Keratinocyte (primary cell): ENCODE results near the gene CNOT3. TPM values are rescaled to one million over a fixed set of nuclear protein-coding genes. Genes with fewer than 3 reads are reported as not detected.

Experiments
- DNase-seq: peaks from one replicate; pipeline ENCODE4 v3.0.0-alpha.2; 2011; ENCODE audit warnings: low read depth, missing footprints, low spot score
- FAIRE-seq: peaks from 2 replicates; lab custom pipeline; 2011; peaks lifted over from hg19 to GRCh38; lab: Jason Lieb, UNC
- H2AFZ ChIP-seq: 2 replicates; pipeline ENCODE4 v1.6.0; 2012; ENCODE audit warnings: low read length, control low read depth, inconsistent platforms; ENCODE audit not compliant: control insufficient read depth
- H3K27ac ChIP-seq: 2 replicates; pipeline ENCODE4 v1.5.1; 2011; ENCODE audit warnings: low read length; ENCODE audit not compliant: control insufficient read depth, insufficient read depth
- H3K27me3 ChIP-seq: 3 replicates; pipeline ENCODE4 v1.6.0; 2011; ENCODE audit warnings: low read length; ENCODE audit not compliant: control insufficient read depth, insufficient read depth; ENCODE audit errors: extremely low read depth
- H3K36me3 ChIP-seq, 2 experiments: 2 replicates in 1 of 2; 3 replicates in 1 of 2; pipeline ENCODE4 v1.5.1; 2011; ENCODE audit warnings: low read length in 2 of 2, mild to moderate bottlenecking in 1 of 2; ENCODE audit not compliant: control insufficient read depth in 2 of 2, insufficient read depth in 2 of 2; ENCODE audit errors: extremely low read depth in 1 of 2
- H3K4me1 ChIP-seq: 3 replicates; pipeline ENCODE4 v1.5.1; 2011; ENCODE audit warnings: low read length; ENCODE audit not compliant: control insufficient read depth, insufficient read depth; ENCODE audit errors: extremely low read depth
- H3K4me2 ChIP-seq: 3 replicates; pipeline ENCODE4 v1.6.0; 2011; ENCODE audit warnings: low read depth, low read length; ENCODE audit not compliant: control insufficient read depth, insufficient read depth; ENCODE audit errors: extremely low read depth
- H3K4me3 ChIP-seq, 3 experiments: fragments of 200-600 bp in 1 of 3; sonication (generic) in 1 of 3; 2 replicates in 2 of 3; 3 replicates in 1 of 3; pipeline ENCODE4 v1.5.1; 2011 to 2016; ENCODE audit warnings: low read length in 3 of 3, mild to moderate bottlenecking in 3 of 3, control low read depth in 2 of 3, inconsistent platforms in 1 of 3, low read depth in 1 of 3, mixed read lengths in 1 of 3, mixed run types in 1 of 3, moderate library complexity in 1 of 3; ENCODE audit not compliant: control insufficient read depth in 2 of 3, insufficient read depth in 2 of 3; ENCODE audit errors: extremely low read depth in 1 of 3
- H3K79me2 ChIP-seq: 2 replicates; pipeline ENCODE4 v1.6.0; 2012; ENCODE audit warnings: low read length; ENCODE audit not compliant: control insufficient read depth, insufficient read depth
- H3K9ac ChIP-seq: 3 replicates; pipeline ENCODE4 v1.6.0; 2011; ENCODE audit warnings: low read length; ENCODE audit not compliant: control insufficient read depth, insufficient read depth; ENCODE audit errors: extremely low read depth
- H3K9me1 ChIP-seq: 3 replicates; pipeline ENCODE4 v1.6.0; 2011; ENCODE audit warnings: low read length; ENCODE audit not compliant: control insufficient read depth, insufficient read depth; ENCODE audit errors: extremely low read depth
- H3K9me3 ChIP-seq: 2 replicates; pipeline ENCODE4 v1.5.1; 2012; ENCODE audit warnings: low read depth, low read length; ENCODE audit not compliant: control insufficient read depth
- H4K20me1 ChIP-seq: 3 replicates; pipeline ENCODE4 v1.6.0; 2011; ENCODE audit warnings: low read length; ENCODE audit not compliant: control insufficient read depth, insufficient read depth; ENCODE audit errors: extremely low read depth
- CTCF ChIP-seq, 3 experiments: IDR thresholded peaks in 1 of 3; conservative IDR thresholded peaks in 1 of 3; optimal IDR thresholded peaks in 1 of 3; 2 replicates in 2 of 3; 3 replicates in 1 of 3; pipeline versions ENCODE3 to v1.5.1; 2011; ENCODE audit warnings: low read length in 3 of 3, mild to moderate bottlenecking in 3 of 3, moderate library complexity in 2 of 3, control low read depth in 1 of 3, inconsistent platforms in 1 of 3; ENCODE audit not compliant: insufficient read depth in 2 of 3; ENCODE audit errors: extremely low read depth in 1 of 3
- EZH2 ChIP-seq: IDR thresholded peaks from one replicate; pipeline ENCODE4 v1.6.1; 2012; ENCODE audit warnings: inconsistent platforms, mild to moderate bottlenecking, low read length, moderate library complexity
- dilution Hi-C: fragments of 300-500 bp; cut with MboI; formaldehyde crosslinking; loops from one replicate; pipeline ENCODE4 v1.7.0; 2020; ENCODE audit warnings: low sequenced_read_pairs; ENCODE audit not compliant: extremely low pct_ligation_motif_present
- polyA plus RNA-seq, 5 experiments: library from polyadenylated mRNA; depleted of rRNA in 3 of 5; stranded (reverse) in 3 of 5; stranded (forward) in 1 of 5; unstranded in 1 of 5; fragments of >200 nt; gene quantifications; 1 replicate in 1 of 5; 2 replicates in 3 of 5; 3 replicates in 1 of 5; pipeline versions ENCODE4 v1.2.1 to v1.2.3, GENCODE V29; 2011 to 2012; ENCODE audit warnings: missing spikeins in 2 of 5, low read depth in 1 of 5, low replicate concordance in 1 of 5

CNOT3 gene
- polyA plus RNA-seq, 1 donor (not counting 4 experiments of a cell fraction or from before 2014, with no cell fraction given) = 8.6 TPM

- dilution Hi-C loops = no loop called here
- FAIRE-seq = no peak
Observed at GRCh38 chr19:54124393-54124792, 13.2 kb upstream of the CNOT3 start.

GRCh38 chr19:54125713-54126112, 11.8 kb upstream of the CNOT3 start:
- no peak overlapping the region for H3K4me2 ChIP-seq
- TF ChIP-seq EZH2 = no peak
- no peak for TF ChIP-seq CTCF (optimal IDR thresholded peaks at IDR 0.05 in 1 of 3, IDR thresholded peaks at IDR 0.05 in 1 of 3, conservative IDR thresholded peaks at IDR 0.05 in 1 of 3; ENCODE audit: extremely low read depth in 1 of 3, insufficient read depth in 2 of 3, low read length in 3 of 3)
- H4K20me1 ChIP-seq = no peaks in the 10 kb centered on the region
- no peaks in the 10 kb centered on the region for H3K79me2 ChIP-seq
- no peak overlapping the region for H3K27ac ChIP-seq
- FAIRE-seq = no peak
- dilution Hi-C loops = no loop called here
- no peak overlapping the region for H3K9ac ChIP-seq
- H3K36me3 ChIP-seq = peaks cover 40 to 57% of the 10 kb centered on the region in 2 experiments
- H3K9me1 ChIP-seq = no peaks in the 10 kb centered on the region
- H3K9me3 ChIP-seq = no peaks in the 10 kb centered on the region
- no peaks in the 10 kb centered on the region for H3K27me3 ChIP-seq
- no peak overlapping the region for H2AFZ ChIP-seq
- no peak for DNase-seq
- H3K4me3 ChIP-seq = no peak overlapping the region
- H3K4me1 ChIP-seq = no peaks in the 10 kb centered on the region

More at GRCh38 chr19:54124393-54124792, 13.2 kb upstream of the CNOT3 start:
- no peak overlapping the region for H3K4me2 ChIP-seq
- H3K79me2 ChIP-seq = no peaks in the 10 kb centered on the region
- H3K27me3 ChIP-seq = no peaks in the 10 kb centered on the region
- peaks cover 37 to 60% of the 10 kb centered on the region in 2 experiments for H3K36me3 ChIP-seq
- no peak overlapping the region for H3K9ac ChIP-seq
- H3K27ac ChIP-seq = no peak overlapping the region
- H3K9me1 ChIP-seq = no peaks in the 10 kb centered on the region
- no peaks in the 10 kb centered on the region for H3K4me1 ChIP-seq
- DNase-seq = no peak
- TF ChIP-seq CTCF (optimal IDR thresholded peaks at IDR 0.05 in 1 of 3, IDR thresholded peaks at IDR 0.05 in 1 of 3, conservative IDR thresholded peaks at IDR 0.05 in 1 of 3; ENCODE audit: extremely low read depth in 1 of 3, insufficient read depth in 2 of 3, low read length in 3 of 3) (no peak), EZH2 (no peak)
- H3K4me3 ChIP-seq = no peak overlapping the region
- H2AFZ ChIP-seq = no peak overlapping the region
- no peaks in the 10 kb centered on the region for H4K20me1 ChIP-seq
- no peaks in the 10 kb centered on the region for H3K9me3 ChIP-seq
